Hepatocyte (in vitro differentiated cells): ENCODE measurements around the gene TAF6. TPM values are rescaled to one million over a fixed set of nuclear protein-coding genes. Genes with fewer than 3 reads are reported as not detected.

ENCODE experiments used
- DNase-seq: peaks from one replicate; pipeline ENCODE4 v3.0.0-alpha.2; 2016; ENCODE audit warnings: low spot score
- H2AFZ ChIP-seq: fragments of 200-600 bp; sonication (generic); 2 replicates; pipeline ENCODE4 v1.6.0; 2016; ENCODE audit warnings: antibody characterized with exemption, mild to moderate bottlenecking
- H3K27ac ChIP-seq: fragments of 200-600 bp; sonication (generic); 2 replicates; pipeline ENCODE4 v1.5.1; 2016; ENCODE audit warnings: mild to moderate bottlenecking
- H3K27me3 ChIP-seq: fragments of 200-600 bp; sonication (generic); 2 replicates; pipeline ENCODE4 v1.6.1; 2016
- H3K36me3 ChIP-seq: fragments of 200-600 bp; sonication (generic); replicated peaks from 2 replicates; pipeline ENCODE4 v1.5.1; 2016; ENCODE audit warnings: low read depth; ENCODE audit not compliant: insufficient read depth
- H3K4me1 ChIP-seq: fragments of 200-600 bp; sonication (generic); 2 replicates; pipeline ENCODE4 v1.5.1; 2016; ENCODE audit warnings: mild to moderate bottlenecking, moderate library complexity; ENCODE audit not compliant: insufficient read depth
- H3K4me2 ChIP-seq: fragments of 200-600 bp; sonication (generic); 2 replicates; pipeline ENCODE4 v1.6.0; 2016
- H3K4me3 ChIP-seq: fragments of 200-600 bp; sonication (generic); 2 replicates; pipeline ENCODE4 v1.5.1; 2016; ENCODE audit warnings: mild to moderate bottlenecking
- H3K79me2 ChIP-seq: fragments of 200-600 bp; sonication (generic); 2 replicates; pipeline ENCODE4 v1.6.0; 2017; ENCODE audit warnings: mild to moderate bottlenecking
- H3K9me2 ChIP-seq: fragments of 200-600 bp; sonication (generic); replicated peaks from 2 replicates; pipeline ENCODE4 v1.6.0; 2017; ENCODE audit warnings: mild to moderate bottlenecking; ENCODE audit not compliant: insufficient read depth
- H3K9me3 ChIP-seq: fragments of 200-600 bp; sonication (generic); 2 replicates; pipeline ENCODE4 v1.5.1; 2016; ENCODE audit warnings: low read depth, mild to moderate bottlenecking
- H4K20me1 ChIP-seq: fragments of 200-600 bp; sonication (generic); 2 replicates; pipeline ENCODE4 v1.6.0; 2016; ENCODE audit warnings: mild to moderate bottlenecking; ENCODE audit not compliant: insufficient read depth, poor library complexity, severe bottlenecking
- CTCF ChIP-seq: fragments of 200-600 bp; sonication (generic); IDR thresholded peaks from 2 replicates; pipeline ENCODE4 v1.5.1; 2016; ENCODE audit warnings: antibody characterized with exemption, mild to moderate bottlenecking; ENCODE audit not compliant: poor library complexity
- EZH2 ChIP-seq: fragments of 200-600 bp; sonication (generic); IDR thresholded peaks from 2 replicates; pipeline ENCODE4 v1.6.1; 2016; ENCODE audit warnings: antibody characterized with exemption, mild to moderate bottlenecking, borderline replicate concordance
- EZH2phosphoT487 ChIP-seq: fragments of 200-600 bp; sonication (generic); IDR thresholded peaks from one replicate; pipeline ENCODE4 v1.6.1; 2018; ENCODE audit warnings: antibody characterized with exemption, mild to moderate bottlenecking, low read depth, moderate library complexity; ENCODE audit not compliant: unreplicated experiment, severe bottlenecking
- WGBS: methylation state at CpG from one replicate; pipeline ENCODE4 v1.1.6; 2016; ENCODE audit warnings: low lambda C conversion rate; ENCODE audit errors: missing lambda C conversion rate; 5-methylcytosine and 5-hydroxymethylcytosine counted together
- polyA plus RNA-seq: library from polyadenylated mRNA; unstranded; fragments of >200 nt; fragmentation: Nextera tagmentation; extraction: Ambion mirVana; gene quantifications from 2 replicates; pipeline ENCODE4 v1.2.1, GENCODE V29; 2016
- total RNA-seq: library from RNA; depleted of rRNA; stranded (reverse); fragments of >200 nt; gene quantifications from 2 replicates; pipeline ENCODE4 v1.2.3, GENCODE V29; 2014

Gene TAF6
- total and polyA plus RNA-seq, 2 experiments from 2014 or later, result 29.2 to 44.2 TPM

GRCh38 chr7:100088621-100089457 lies 30.3 kb downstream of the TAF6 start, which contains the start of gene COPS6:
Gene COPS6 (plus strand): TSS chr7:100088969. CDS start chr7:100088991, 22 bp downstream.
- TF ChIP-seq CTCF (no peak), EZH2 (no peak), EZH2phosphoT487 (no peak)
- H3K27me3 ChIP-seq, result no peaks in the 10 kb centered on the region
- H3K4me1 ChIP-seq, result peaks cover 20% of the 10 kb centered on the region
- H3K4me2 ChIP-seq, result peak within 1 kb of the TSS; percentile 87
- peak within 1 kb of the TSS; percentile 91 for H2AFZ ChIP-seq
- peak; percentile 90 for DNase-seq
- 2% methylated on average over 57 of the region's 68 CpGs for WGBS
- H3K27ac ChIP-seq, result peak within 1 kb of the TSS; percentile 91
- no peaks in the 10 kb centered on the region for H3K36me3 ChIP-seq
- H4K20me1 ChIP-seq, result no peaks in the 10 kb centered on the region
- no peaks in the 10 kb centered on the region for H3K9me3 ChIP-seq
- peaks cover 15% of the 10 kb centered on the region for H3K79me2 ChIP-seq
- no peaks in the 10 kb centered on the region for H3K9me2 ChIP-seq
- peak within 1 kb of the TSS; percentile 70 for H3K4me3 ChIP-seq

- H3K36me3 ChIP-seq, result no peaks in the 10 kb centered on the region
- peak overlapping the region; percentile 87 for H3K4me2 ChIP-seq
- no peaks in the 10 kb centered on the region for H4K20me1 ChIP-seq
- no peaks in the 10 kb centered on the region for H3K9me2 ChIP-seq
- TF ChIP-seq CTCF (no peak), EZH2 (no peak), EZH2phosphoT487 (no peak)
- H3K4me1 ChIP-seq, result peaks cover 20% of the 10 kb centered on the region
- H3K9me3 ChIP-seq, result no peaks in the 10 kb centered on the region
- peak overlapping the region; percentile 91 for H3K27ac ChIP-seq
- H3K79me2 ChIP-seq, result peaks cover 15% of the 10 kb centered on the region
- WGBS, result 86% methylated on average over 11 of the region's 11 CpGs
- H3K4me3 ChIP-seq, result peak overlapping the region; percentile 70
- H2AFZ ChIP-seq, result peak overlapping the region; percentile 91
- no peak for DNase-seq
- H3K27me3 ChIP-seq, result no peaks in the 10 kb centered on the region
These were observed 31.0 kb downstream of the TAF6 start for GRCh38 chr7:100088095-100088620.

- H3K4me3 ChIP-seq, result no peak overlapping the region
- H3K9me2 ChIP-seq, result no peaks in the 10 kb centered on the region
- TF ChIP-seq EZH2, result no peak
- TF ChIP-seq CTCF, result no peak
- no peak for TF ChIP-seq EZH2phosphoT487
- H3K27ac ChIP-seq, result peak overlapping the region; percentile 91
- no peaks in the 10 kb centered on the region for H4K20me1 ChIP-seq
- no peaks in the 10 kb centered on the region for H3K9me3 ChIP-seq
- no peaks in the 10 kb centered on the region for H3K36me3 ChIP-seq
- H3K4me2 ChIP-seq, result peak overlapping the region; percentile 30
- H3K4me1 ChIP-seq, result peaks cover 25% of the 10 kb centered on the region
- peaks cover 15% of the 10 kb centered on the region for H3K79me2 ChIP-seq
- DNase-seq, result peak; percentile 68
- no peak overlapping the region for H2AFZ ChIP-seq
- no peaks in the 10 kb centered on the region for H3K27me3 ChIP-seq
- WGBS, result 60% methylated on average over 10 of the region's 10 CpGs
These were observed 32.0 kb downstream of the TAF6 start for GRCh38 chr7:100087055-100087750.
